Caco-2 (cell line): ENCODE results near the gene CILP2. TPM values are rescaled to one million over a fixed set of nuclear protein-coding genes. Genes with fewer than 3 reads are reported as not detected.

Experiments used
- BruUV-seq: library from RNA; stranded (reverse); fragments of 400-500 nt; replicated peaks from 2 replicates; lab custom pipeline; 2021; lab: Mats Ljungman, UMichigan
- CTCF ChIA-PET: fragments of 300-600 bp; sonication (Branson Sonifier 250); formaldehyde crosslinking; loops from one replicate; lab custom pipeline; 2022; ENCODE audit warnings: antibody characterized with exemption; lab: Charles Lee
- POLR2A ChIA-PET: fragments of 300-600 bp; sonication (Branson Sonifier 250); formaldehyde crosslinking; loops from one replicate; lab custom pipeline; 2022; ENCODE audit warnings: antibody characterized with exemption; lab: Charles Lee
- DNase-seq, 2 experiments: peaks; one replicate each; pipeline versions ENCODE4 v3.0.0 to v3.0.0-alpha.2; 2020 to 2022
- H3K27me3 ChIP-seq: replicated peaks from 2 replicates; pipeline ENCODE4 v1.6.0; 2011; ENCODE audit warnings: low read length; ENCODE audit not compliant: control insufficient read depth, insufficient read depth
- H3K36me3 ChIP-seq: 2 replicates; pipeline ENCODE4 v1.5.1; 2011; ENCODE audit warnings: low read length; ENCODE audit not compliant: control insufficient read depth, insufficient read depth
- H3K4me1 ChIP-seq: fragments of 250-450 bp; sonication (Bioruptor Pico); 2 replicates; pipeline ENCODE4 v1.5.1; 2020; ENCODE audit warnings: mild to moderate bottlenecking
- H3K4me3 ChIP-seq: 2 replicates; pipeline ENCODE4 v1.5.1; 2011; ENCODE audit warnings: low read depth, mild to moderate bottlenecking, control low read depth, low read length
- H3K9me3 ChIP-seq: fragments of 250-450 bp; sonication (Bioruptor Pico); 2 replicates; pipeline ENCODE4 v1.5.1; 2020; ENCODE audit warnings: mild to moderate bottlenecking, moderate library complexity
- H3K27ac Mint-ChIP-seq: one replicate; pipeline ENCODE4 v1.8.0; 2022; ENCODE audit warnings: mixed read lengths; ENCODE audit not compliant: unreplicated experiment
- H3K27me3 Mint-ChIP-seq: one replicate; pipeline ENCODE4 v1.8.0; 2022; ENCODE audit warnings: mixed read lengths; ENCODE audit not compliant: insufficient read depth, unreplicated experiment
- H3K36me3 Mint-ChIP-seq: one replicate; pipeline ENCODE4 v1.8.0; 2022; ENCODE audit warnings: mild to moderate bottlenecking, mixed read lengths; ENCODE audit not compliant: insufficient read depth, unreplicated experiment
- H3K4me1 Mint-ChIP-seq: one replicate; pipeline ENCODE4 v1.8.0; 2022; ENCODE audit warnings: low read depth, mixed read lengths; ENCODE audit not compliant: unreplicated experiment
- H3K4me3 Mint-ChIP-seq: one replicate; pipeline ENCODE4 v1.8.0; 2022; ENCODE audit warnings: mild to moderate bottlenecking, moderate library complexity, mixed read lengths; ENCODE audit not compliant: unreplicated experiment
- H3K9me3 Mint-ChIP-seq: one replicate; pipeline ENCODE4 v1.8.0; 2022; ENCODE audit warnings: mixed read lengths; ENCODE audit not compliant: unreplicated experiment
- intact Hi-C: fragments of 100-400 bp; cut with micrococcal nuclease; formaldehyde crosslinking; loops from one replicate; pipeline ENCODE4 v1.10.0; 2022; ENCODE audit not compliant: unreplicated experiment
- total RNA-seq: library from RNA; stranded (reverse); gene quantifications from 2 replicates; pipeline ENCODE4 v1.2.3, GENCODE V29; 2022
- TF ChIP-seq, protein P1 (sequence below), 2 experiments: fragments of 200-600 bp in 1 of 2; IDR thresholded peaks; 1 replicate in 1 of 2; 2 replicates in 1 of 2; pipeline versions ENCODE4 v1.5.1 to v1.8.0; 2011 to 2022; ENCODE audit warnings: antibody characterized with exemption in 1 of 2, control low read depth in 1 of 2, inconsistent platforms in 1 of 2, low read depth in 1 of 2, low read length in 1 of 2, mild to moderate bottlenecking in 1 of 2, moderate library complexity in 1 of 2; ENCODE audit not compliant: insufficient read depth in 1 of 2, severe bottlenecking in 1 of 2, unreplicated experiment in 1 of 2

Gene CILP2
- total RNA-seq, 1 experiment from 2014 or later = 1.3 TPM

DNA sequence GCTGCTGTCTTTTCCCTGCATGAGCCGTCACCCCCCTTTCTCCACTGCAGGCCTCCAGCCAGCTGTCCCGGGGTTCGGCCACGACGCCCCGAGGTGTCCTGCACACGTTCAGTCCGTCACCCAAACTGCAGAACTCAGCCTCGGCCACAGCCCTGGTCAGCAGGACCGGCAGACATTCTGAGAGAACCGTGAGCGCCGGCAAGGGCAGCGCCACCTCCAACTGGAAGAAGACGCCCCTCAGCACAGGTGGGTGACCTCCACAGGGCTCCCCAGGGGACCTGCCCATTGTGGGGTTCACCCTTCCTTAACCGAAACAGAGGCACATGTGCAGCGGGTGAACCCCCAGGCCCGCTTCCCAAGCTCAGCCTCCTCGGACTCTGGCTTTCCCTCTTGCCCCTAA is 35.8 kb upstream of the CILP2 start:
- CTCF ChIA-PET = no interaction called here
- H3K36me3 ChIP-seq = peaks cover 1% of the 10 kb centered on the region
- peaks cover 89% of the 10 kb centered on the region for H3K36me3 Mint-ChIP-seq

DNA sequence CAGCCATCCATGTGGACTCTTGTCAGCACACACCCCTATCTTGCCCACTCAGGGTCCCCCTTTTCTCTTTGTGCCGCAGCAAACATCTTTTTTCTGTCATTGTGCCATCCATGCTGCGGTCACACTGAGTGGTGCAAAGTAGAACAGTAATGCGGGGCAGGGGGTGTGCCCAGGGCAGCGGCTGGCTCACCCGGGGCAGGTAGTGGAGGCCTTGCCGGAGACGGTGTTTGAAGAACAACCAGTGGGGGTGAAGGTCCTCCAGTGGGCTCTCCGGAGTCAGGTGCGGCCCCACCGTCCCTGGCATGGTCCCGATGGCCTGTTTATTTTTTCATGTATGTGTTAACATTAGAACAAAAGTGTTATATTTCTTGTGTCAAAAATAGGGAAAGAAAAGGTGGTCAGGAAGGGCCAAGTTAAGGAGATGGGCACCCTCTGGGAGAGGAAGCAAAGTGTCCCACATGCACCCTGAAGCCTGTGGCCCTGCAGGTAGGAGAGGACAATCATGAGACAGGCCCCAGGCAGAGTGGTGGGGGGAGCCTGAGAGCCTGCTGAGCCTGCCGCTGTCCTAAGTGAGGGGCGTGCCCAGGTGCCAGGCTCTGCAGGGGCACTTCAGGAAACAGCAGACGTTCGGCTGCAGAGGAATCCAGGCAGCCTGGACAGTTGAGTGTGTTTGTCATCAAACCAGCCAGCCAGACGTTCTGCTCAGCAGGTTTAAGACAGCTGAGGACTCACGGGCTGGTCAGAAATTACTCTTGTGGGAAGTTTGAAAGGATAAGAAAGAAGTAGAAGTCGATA is 35.1 kb upstream of the CILP2 start:
- Histone ChIP-seq H3K4me1 (no peaks in the 10 kb centered on the region), H3K36me3 (no peaks in the 10 kb centered on the region; the same call in 1 of the 2 replicates), H3K27me3 (no peaks in the 10 kb centered on the region), H3K9me3 (no peaks in the 10 kb centered on the region), H3K4me3 (no peak overlapping the region)
- no peak for DNase-seq
- ChIA-PET POLR2A (no interaction called here), CTCF (no interaction called here)
- Mint-ChIP-seq H3K9me3 (no peaks in the 10 kb centered on the region), H3K4me3 (no peak overlapping the region), H3K4me1 (no peaks in the 10 kb centered on the region), H3K27ac (no peak overlapping the region), H3K27me3 (no peaks in the 10 kb centered on the region), H3K36me3 (peaks cover 92% of the 10 kb centered on the region)
- intact Hi-C loops = no loop called here
- no TSS peak for BruUV-seq
- TF ChIP-seq, protein P1, sequence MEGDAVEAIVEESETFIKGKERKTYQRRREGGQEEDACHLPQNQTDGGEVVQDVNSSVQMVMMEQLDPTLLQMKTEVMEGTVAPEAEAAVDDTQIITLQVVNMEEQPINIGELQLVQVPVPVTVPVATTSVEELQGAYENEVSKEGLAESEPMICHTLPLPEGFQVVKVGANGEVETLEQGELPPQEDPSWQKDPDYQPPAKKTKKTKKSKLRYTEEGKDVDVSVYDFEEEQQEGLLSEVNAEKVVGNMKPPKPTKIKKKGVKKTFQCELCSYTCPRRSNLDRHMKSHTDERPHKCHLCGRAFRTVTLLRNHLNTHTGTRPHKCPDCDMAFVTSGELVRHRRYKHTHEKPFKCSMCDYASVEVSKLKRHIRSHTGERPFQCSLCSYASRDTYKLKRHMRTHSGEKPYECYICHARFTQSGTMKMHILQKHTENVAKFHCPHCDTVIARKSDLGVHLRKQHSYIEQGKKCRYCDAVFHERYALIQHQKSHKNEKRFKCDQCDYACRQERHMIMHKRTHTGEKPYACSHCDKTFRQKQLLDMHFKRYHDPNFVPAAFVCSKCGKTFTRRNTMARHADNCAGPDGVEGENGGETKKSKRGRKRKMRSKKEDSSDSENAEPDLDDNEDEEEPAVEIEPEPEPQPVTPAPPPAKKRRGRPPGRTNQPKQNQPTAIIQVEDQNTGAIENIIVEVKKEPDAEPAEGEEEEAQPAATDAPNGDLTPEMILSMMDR (IDR thresholded peaks at IDR 0.05; ENCODE audit: insufficient read depth in 1 of 2, low read depth in 1 of 2, low read length in 1 of 2, severe bottlenecking in 1 of 2, unreplicated experiment in 1 of 2) = no peak

More for the DNA sequence above, 35.8 kb upstream of the CILP2 start:
- TF ChIP-seq, protein P1 (IDR thresholded peaks at IDR 0.05; ENCODE audit: insufficient read depth in 1 of 2, low read depth in 1 of 2, low read length in 1 of 2, severe bottlenecking in 1 of 2, unreplicated experiment in 1 of 2) = no peak
- no peaks in the 10 kb centered on the region for H3K9me3 Mint-ChIP-seq
- no peak for DNase-seq
- no peak overlapping the region for H3K27ac Mint-ChIP-seq
- Histone ChIP-seq H3K4me1 (no peaks in the 10 kb centered on the region), H3K9me3 (no peaks in the 10 kb centered on the region), H3K4me3 (no peak overlapping the region), H3K27me3 (no peaks in the 10 kb centered on the region)
- BruUV-seq = no TSS peak
- intact Hi-C loops = no loop called here
- no peaks in the 10 kb centered on the region for H3K27me3 Mint-ChIP-seq
- POLR2A ChIA-PET = no interaction called here
- no peak overlapping the region for H3K4me3 Mint-ChIP-seq
- H3K4me1 Mint-ChIP-seq = no peaks in the 10 kb centered on the region

DNA sequence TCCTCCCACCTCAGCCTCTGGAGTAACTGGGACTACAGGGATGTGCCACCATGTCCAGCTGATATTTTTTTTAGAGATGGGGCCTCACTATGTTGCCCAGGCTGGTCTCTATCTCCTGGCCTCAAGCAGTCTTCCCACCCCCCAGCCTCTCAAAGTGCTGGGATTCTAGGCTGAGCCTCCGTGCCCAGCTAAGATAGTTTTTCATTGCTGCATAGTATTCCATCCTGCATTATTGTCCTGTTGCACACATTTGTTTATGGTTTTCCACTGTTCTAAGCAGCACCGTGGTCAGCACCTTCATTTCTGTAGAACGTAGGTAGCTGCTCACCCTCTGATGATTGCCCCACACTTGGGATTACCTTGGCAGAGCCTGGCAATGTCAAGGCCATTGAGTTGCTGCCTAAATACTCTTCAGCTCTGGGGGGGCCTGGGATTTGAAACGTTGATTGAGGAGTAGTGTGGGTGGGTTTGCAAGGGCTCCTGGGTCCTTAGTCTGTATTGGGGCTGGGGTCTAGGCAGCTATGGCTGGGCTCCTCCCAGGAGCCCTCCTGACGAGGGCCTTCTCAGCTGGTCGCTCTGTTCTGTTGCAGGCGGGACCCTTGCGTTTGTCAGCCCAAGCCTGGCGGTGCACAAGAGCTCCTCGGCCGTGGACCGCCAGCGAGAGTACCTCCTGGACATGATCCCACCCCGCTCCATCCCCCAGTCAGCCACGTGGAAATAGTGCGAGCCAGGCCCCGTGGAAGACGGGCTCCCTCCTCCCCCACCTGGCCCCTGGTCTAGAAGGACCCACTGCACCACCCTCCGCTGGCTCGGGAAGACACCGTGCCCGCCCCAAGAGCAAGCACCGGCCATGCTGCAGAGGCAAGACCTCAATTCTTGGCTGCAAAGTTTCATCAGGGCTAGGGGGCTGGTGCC is 33.1 kb upstream of the CILP2 start:
- no TSS peak for BruUV-seq
- CTCF ChIA-PET = no interaction called here
- POLR2A ChIA-PET = interaction anchor here (0.6 kb wide), 1 partner anchor 11 kb away, joined by 6 read pairs; no protein-coding TSS in a partner anchor

More for the DNA sequence above, 33.1 kb upstream of the CILP2 start:
- no peak for DNase-seq
- Histone ChIP-seq H3K27me3 (no peaks in the 10 kb centered on the region), H3K4me3 (no peak overlapping the region), H3K36me3 (no peaks in the 10 kb centered on the region; the same call in 1 of the 2 replicates), H3K4me1 (no peaks in the 10 kb centered on the region), H3K9me3 (no peaks in the 10 kb centered on the region)
- Mint-ChIP-seq H3K27ac (no peak overlapping the region), H3K36me3 (peaks cover 95% of the 10 kb centered on the region), H3K4me3 (no peak overlapping the region), H3K4me1 (no peaks in the 10 kb centered on the region), H3K9me3 (no peaks in the 10 kb centered on the region), H3K27me3 (no peaks in the 10 kb centered on the region)
- TF ChIP-seq, protein P1 (IDR thresholded peaks at IDR 0.05; ENCODE audit: insufficient read depth in 1 of 2, low read depth in 1 of 2, low read length in 1 of 2, severe bottlenecking in 1 of 2, unreplicated experiment in 1 of 2) = no peak
- intact Hi-C loops = no loop called here
